SKM-1 (cell line): ENCODE results near the gene SIRT2.
A peak's percentile ranks its signal among the peaks of the same experiment; 100 is the strongest.
"Not testable (repeated sequence)": the region's sequence is repeated elsewhere in the genome, so short reads cannot be mapped to it uniquely, and the experiment has no call there.

Source experiments
- DNase-seq: peaks from one replicate; lab custom pipeline; 2025; ENCODE audit not compliant: unreplicated experiment; lab: John Stamatoyannopoulos, UW

SIRT2 gene

DNA sequence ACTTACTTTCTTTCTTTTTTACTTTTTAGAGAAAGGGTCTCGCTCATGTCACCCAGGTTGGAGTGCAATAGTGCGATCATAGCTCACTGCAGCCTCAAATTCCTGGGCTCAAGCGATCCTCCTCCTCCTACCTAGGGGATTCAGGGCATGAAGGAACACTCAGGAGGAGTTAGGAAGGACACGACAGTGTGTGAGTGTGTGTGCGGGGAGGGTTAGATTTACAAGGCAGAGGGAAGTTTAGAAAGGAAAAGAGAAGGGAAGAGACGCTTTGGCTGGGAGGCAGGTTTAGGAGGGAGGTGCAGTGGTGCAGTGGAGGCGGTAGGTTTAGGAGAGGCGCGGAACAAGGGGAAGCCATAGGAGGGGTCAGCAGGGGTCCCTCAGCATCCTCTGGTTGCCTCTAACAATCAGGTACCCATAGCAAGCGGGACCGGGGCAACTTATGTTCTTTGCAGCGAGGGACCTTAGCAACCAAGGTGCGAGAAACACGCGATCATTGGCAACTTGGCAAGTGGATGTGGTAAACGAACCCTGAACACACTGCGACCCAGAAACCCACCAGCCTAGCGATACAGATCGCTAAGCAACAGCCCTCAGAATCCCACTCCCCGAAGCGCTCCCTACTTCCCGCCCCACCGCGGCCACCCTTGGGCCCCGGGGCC lies 501 bp downstream of the SIRT2 start:
- no peak for DNase-seq

DNA sequence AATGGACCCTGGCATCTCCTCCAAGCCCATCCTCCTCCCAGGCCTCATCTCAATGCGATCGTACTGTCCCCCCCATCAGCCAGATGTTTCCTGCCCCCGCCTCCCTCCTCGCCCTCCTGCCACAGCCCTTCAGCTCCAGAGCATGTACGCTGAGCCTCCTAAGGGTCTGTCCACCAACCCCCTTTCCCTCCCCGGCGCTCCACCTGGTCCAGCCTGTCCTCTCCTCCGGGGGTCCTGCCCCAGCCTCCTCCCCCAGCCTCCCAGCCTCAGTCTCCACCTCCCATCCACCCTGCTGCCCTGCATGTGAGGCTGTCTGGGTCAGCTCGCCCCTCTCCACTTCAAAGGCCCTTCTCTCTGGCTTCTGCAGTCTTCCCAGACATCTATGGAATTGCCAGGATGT lies 4.5 kb downstream of the SIRT2 start:
- DNase-seq: no peak

- DNase-seq: no peak
Measured at GRCh38 chr19:38893341-38893771, 6.1 kb downstream of the SIRT2 start.

- DNase-seq: no peak
Measured at GRCh38 chr19:38892841-38893240, 6.6 kb downstream of the SIRT2 start.

DNA sequence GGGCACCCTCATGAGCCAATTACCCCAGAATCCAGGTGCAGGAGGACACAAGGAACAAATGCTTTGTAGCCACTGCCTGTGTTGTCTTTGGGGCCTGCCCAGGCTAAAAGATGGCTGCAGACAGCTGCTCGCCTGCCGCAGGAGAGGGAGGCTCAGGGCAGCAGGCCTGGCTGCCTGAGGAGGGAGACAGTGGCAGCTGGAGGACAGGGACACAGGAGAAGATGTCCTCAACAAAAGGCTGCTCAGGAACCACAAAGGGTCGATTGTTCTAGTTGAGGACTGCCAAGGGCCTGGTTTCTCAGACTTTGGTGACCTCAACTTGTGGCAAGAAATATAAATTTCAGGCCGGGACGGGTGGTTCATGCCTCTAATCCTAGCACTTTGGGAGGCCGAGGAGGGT lies 7.6 kb downstream of the SIRT2 start:
- DNase-seq: no peak

GRCh38 chr19:38890686-38891085 lies 8.7 kb downstream of the SIRT2 start:
- DNase-seq: no peak

DNA sequence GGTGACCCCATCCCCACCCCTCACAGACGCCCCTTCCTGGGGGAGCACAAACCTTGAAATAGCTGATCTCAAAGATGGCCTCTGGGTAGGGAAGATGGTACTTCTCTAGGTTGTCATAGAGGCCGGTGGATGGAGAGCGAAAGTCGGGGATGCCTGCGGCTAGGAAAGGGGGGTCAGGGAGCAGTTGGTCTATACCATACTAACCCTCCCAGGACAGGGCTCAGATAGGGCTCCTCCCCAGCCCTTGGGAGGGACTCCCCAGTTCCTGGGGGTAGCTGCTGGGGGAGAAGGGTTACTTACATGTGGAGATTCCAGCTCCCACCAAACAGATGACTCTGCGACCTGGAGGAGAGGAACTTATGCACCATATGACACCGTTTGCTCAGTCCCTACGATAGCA lies 9.6 kb downstream of the SIRT2 start:
- no peak for DNase-seq

DNA sequence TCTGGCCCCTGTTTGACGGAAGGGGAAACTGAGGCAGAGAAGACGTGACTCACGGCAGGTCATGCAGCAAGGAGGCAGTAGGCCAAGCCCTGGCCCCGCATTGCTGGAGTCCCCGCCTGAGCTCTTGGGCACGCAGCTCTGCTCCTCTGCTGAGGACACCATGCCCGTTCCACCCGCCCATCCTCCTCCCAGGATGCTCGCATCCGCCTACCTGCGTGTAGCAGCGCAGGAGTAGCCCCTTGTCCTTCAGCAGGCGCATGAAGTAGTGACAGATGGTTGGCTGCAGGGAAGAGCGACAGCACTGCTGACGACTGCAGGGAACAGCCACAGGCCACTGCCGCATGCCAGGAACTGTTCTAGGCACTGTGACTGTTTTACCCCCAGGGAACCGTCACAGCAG lies 10.5 kb downstream of the SIRT2 start:
- no peak for DNase-seq

- not testable (repeated sequence) for DNase-seq
Measured at GRCh38 chr19:38884691-38885090, 14.7 kb downstream of the SIRT2 start.

GRCh38 chr19:38883286-38883685 lies 16.1 kb downstream of the SIRT2 start:
- no peak for DNase-seq

DNA sequence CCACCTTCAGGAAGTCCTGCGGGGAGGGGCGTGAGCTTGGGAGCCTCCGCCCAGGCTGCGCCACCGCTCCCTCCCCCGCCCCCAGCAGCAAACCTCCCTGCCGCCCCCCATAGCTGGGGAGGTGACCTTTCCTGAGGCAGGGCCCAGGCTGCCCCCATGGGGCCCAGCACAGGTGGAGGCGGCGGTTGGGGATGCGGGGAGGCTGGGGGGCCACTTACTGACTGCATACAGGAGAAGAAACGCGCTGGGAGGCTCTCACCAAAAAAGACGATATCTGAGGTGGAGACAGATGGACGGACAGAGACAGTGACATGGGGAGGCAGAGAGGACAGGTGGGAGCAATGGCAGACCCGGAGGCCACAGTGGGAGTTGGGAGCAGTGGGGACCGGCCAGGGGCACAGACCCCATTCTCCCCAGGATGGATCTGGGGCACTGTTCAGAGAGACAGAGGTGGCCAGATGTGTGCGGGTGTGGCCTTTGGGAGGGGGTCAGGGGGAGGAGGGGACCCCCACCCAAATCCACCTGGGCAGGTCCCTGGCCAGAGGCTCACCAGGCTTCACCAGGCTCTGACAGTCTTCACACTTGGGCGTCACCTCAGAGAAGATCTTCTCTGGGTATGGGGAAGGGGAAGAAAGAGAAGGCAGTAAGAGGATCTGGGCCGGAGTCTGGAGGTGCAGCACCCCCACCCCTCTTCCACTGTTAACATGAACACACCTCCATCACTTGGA lies 18.4 kb downstream of the SIRT2 start:
- DNase-seq: no peak

DNA sequence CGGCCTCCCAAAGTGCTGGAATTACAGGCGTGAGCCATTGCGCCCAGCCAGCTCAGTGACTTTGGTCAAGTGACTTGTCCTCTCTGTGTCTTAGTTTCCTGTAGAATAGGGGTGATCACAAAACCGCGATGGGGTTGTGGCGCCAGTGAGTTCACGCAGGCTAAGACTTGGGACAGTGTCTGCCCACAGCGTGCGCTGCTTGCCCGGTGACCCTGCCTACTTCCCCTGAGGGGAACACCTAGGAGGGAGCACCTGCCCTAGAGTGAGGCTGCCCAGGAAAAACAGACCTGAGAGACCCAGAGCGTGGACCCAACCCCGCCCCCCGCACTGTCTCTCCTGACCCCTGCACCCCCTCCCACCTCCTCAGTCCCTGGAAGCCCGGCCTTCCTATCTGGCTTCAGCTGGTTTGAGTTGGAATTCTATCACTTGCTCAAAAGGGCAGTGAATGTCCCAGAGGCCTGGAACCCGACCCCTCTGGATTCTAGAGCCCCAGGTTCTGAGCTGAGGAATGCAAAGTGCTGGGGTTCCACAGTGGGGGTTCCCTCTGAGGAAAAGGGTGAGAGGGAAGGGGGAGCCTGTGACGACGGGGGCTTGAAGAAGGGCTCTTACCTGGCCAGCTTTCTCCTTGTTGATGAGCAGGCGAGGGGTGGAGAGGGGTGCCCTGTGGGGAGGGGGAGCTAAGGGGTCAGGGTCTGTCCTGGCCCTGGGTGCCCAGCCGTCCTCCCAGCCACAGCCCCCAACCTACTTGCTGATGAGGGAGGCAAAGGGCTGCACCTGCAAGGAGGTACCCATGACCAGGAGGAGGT lies 19.1 kb downstream of the SIRT2 start:
- no peak for DNase-seq

DNA sequence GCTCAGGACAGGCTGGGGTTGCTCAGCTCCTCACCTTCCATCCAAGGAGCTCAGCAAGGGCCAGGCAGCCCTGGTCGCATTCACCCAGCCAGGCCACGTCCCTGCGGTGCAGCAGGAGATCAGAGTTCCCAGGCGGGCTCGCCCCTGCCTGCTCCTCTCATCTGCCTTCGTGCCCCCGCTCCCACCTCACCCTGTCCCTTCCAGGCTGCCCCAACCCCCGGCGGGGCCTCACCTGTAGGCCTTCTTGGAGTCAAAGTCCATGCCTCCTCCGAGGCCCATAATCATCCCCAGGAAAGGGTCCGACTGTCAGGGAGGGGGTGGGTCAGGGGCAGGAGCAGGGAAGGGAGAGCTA lies 20.0 kb downstream of the SIRT2 start:
- DNase-seq: no peak

- no peak for DNase-seq
Measured at GRCh38 chr19:38878575-38879399, 20.6 kb downstream of the SIRT2 start.

GRCh38 chr19:38877781-38878574 lies 21.4 kb downstream of the SIRT2 start, which contains the start of gene RINL:
Gene RINL, minus strand, starts transcription at chr19:38878275. Its CDS starts 1,533 bp downstream, at chr19:38876742.
- DNase-seq: peak; percentile 52

GRCh38 chr19:38875656-38876395 lies 23.6 kb downstream of the SIRT2 start:
- DNase-seq: no peak

- not testable (repeated sequence) for DNase-seq
Measured at GRCh38 chr19:38873400-38873799, 26.0 kb downstream of the SIRT2 start.

GRCh38 chr19:38870612-38871011 lies 28.8 kb downstream of the SIRT2 start:
- DNase-seq: no peak

GRCh38 chr19:38869836-38870607 lies 29.4 kb downstream of the SIRT2 start:
- no peak for DNase-seq
